ENCODE results near the gene SH3BP1.

DNA sequence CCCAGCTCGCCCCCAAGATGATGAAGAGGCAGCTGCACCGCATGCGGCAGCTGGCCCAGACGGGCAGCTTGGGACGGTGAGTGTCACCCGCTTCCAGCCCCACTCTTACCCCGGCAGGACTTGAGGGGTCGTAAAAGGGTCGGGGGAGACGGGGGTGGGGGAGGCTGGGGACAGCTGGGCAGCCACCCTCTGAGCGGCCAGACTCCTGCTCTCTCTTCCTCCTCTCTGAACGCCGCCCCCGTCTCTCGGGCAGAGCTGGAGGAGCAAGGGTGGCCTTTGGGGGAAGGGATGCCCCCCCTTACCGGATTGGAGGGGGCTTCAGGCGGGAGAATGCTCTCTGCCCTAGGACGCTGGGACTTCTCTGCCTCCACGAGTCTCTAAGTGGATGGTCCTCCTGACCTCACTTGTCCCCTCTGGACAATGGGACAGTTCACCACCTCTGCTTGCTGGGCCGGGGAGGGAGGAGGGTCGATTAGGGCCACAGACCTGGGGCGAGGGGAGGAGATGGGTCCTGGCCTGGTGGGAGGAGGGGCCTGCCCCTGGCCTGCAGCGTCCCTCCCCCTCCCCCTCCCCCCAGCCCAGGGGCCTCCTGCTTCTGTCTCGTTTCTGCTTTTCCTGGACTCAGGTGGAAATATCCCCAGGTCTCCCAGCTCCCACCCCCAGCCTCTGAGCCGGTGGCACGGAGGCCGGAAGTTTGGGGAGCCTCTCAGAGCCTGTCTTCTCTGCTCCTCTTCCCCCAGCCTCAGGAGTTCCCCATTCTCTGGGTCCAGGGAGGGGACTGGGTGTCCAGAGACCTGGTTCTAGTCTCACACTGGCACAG, 512 bp downstream of the SH3BP1 start:
- TF ChIP-seq, protein P1, sequence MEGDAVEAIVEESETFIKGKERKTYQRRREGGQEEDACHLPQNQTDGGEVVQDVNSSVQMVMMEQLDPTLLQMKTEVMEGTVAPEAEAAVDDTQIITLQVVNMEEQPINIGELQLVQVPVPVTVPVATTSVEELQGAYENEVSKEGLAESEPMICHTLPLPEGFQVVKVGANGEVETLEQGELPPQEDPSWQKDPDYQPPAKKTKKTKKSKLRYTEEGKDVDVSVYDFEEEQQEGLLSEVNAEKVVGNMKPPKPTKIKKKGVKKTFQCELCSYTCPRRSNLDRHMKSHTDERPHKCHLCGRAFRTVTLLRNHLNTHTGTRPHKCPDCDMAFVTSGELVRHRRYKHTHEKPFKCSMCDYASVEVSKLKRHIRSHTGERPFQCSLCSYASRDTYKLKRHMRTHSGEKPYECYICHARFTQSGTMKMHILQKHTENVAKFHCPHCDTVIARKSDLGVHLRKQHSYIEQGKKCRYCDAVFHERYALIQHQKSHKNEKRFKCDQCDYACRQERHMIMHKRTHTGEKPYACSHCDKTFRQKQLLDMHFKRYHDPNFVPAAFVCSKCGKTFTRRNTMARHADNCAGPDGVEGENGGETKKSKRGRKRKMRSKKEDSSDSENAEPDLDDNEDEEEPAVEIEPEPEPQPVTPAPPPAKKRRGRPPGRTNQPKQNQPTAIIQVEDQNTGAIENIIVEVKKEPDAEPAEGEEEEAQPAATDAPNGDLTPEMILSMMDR (IDR thresholded peaks at IDR 0.05; ENCODE audit: low read depth, low read length): no peak
- TF ChIP-seq EZH2phosphoT487 (IDR thresholded peaks at IDR 0.05; ENCODE audit: low read depth): no peak
